Measurements from ENCODE around the gene COL18A1. TPM values are rescaled to one million over a fixed set of nuclear protein-coding genes. Genes with fewer than 3 reads are reported as not detected.

Gene COL18A1
- total RNA-seq, 1 experiment from 2014 or later: 347 TPM

DNA sequence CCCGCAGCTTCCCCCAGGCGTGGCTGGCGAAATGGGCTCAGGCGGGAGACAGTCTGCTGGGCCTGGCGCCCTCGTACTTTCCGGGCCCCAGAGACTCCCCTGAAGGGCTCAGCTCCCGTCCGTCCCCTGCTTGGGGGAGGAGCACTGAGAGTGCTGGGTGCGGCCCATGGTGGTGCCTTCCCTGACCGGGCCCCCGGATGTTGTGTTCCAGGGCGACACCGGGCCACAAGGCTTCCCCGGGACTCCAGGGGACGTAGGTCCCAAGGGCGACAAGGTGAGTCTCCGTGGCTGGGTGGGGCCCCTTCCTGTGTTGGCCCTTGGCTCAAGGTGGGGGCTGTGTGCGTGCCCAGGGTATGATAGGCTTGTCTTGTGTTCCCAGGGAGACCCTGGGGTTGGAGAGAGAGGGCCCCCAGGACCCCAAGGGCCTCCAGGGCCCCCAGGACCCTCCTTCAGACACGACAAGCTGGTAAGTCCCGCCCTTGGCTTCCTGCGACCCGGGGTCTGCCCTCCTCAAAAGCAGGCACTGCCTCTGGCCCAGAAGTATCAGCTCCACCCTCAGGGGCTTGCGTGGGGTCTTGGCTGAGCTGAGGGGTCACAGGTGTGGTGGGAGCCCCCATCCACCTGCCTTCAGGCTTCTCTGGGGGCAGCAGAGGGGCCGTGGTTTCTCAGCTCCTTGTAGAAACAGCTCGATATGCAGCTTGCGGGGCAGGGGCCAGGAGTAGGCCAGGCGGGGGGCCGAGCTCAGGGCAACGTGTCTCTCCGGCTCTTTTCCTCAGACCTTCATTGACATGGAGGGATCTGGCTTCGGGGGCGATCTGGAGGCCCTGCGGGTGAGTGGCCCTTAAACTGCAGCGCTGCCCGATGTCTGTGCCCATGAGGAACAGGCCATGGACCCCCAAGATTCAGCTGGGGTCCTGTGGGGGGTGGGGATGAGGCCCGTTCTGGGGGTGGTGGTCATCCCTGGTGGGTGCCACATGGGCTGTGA lies 75.0 kb downstream of the COL18A1 start:
- no peak for DNase-seq (ENCODE audit: low read depth)

GRCh38 chr21:45480701-45481500 lies 75.9 kb downstream of the COL18A1 start:
- no peak for DNase-seq (ENCODE audit: low read depth)

DNA sequence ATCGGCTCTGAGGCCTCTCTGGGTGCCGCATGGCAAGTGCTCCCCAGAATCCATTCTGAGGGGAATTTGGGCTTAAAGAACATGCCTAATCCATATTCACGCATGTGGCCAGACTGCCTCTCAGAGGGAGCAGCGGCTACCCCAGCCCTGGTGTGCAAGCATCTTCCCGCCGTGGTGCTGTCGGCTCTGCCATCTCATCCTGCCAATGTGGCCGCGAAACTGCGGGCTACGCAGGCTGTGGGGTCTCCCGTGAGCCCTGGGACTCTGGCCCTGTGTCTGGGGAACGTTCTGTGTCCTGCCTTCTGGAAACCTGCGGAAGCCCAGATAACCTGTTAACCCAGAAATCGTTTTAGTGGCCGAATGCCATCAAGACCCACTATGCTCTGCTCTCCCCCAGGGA lies 76.6 kb downstream of the COL18A1 start:
- no peak for DNase-seq (ENCODE audit: low read depth)

GRCh38 chr21:45481977-45482898 lies 77.3 kb downstream of the COL18A1 start:
- no peak for DNase-seq (ENCODE audit: low read depth)

DNA sequence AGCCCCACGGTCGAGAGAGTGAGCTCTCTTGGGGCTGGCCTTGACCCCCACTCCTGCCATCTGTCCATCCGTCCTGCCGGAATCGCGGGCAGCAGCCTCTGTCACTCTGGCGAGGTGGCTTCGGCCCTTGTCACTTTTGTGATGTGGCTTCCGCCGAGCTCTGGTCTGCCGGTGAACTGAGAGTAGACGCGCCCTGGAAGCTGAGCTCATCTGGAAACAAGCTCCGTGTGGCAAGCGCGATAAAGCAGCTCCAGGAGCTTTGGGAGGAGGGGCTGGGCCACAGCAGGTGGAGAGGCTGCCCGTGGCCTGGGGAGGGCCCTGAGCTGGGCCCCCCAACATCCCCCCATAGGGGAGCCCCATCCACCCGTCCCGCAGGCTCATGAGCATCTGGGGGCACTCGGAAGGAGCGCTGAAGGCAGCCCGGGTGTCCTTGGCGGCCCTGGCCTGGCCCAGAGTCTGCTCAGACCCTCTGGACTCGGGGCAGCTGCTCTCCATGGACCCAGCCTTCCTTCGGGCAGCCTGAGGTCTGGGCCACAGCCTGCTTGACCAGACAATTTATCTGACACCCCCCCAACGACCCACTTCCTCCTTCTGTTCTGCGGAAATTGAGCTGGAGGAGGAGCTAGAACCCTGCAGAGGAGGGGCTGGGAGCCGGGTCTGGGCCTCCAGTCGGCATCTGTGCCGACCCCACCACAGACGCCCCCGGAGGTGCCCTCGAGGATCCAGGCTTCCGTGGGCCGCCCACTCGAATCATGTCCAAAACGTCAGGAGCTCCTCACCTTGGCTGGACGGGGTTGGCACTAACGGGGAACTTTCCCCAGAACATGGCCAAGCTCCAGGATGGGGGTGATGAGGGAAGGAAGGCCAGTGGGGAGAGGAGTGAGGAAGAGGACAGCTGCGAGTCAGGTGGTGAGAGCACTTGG lies 78.2 kb downstream of the COL18A1 start:
- DNase-seq (ENCODE audit: low read depth): no peak

DNA sequence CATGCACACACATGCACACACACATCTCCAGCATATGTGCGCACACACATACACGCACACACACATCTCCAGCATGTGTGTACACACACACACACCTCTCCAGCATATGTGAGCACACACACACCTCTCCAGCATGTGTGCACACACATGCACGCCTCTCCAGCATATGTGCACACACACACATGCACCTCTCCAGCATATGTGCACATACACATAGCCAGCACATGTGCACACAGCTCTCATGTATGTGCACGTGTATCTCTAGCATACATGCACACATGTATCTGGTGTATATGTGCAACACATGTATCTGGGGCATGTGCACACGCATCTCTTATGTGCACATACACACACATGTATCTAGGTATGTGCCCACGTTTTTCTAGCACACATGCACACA lies 79.4 kb downstream of the COL18A1 start:
- no peak for DNase-seq (ENCODE audit: low read depth)

DNA sequence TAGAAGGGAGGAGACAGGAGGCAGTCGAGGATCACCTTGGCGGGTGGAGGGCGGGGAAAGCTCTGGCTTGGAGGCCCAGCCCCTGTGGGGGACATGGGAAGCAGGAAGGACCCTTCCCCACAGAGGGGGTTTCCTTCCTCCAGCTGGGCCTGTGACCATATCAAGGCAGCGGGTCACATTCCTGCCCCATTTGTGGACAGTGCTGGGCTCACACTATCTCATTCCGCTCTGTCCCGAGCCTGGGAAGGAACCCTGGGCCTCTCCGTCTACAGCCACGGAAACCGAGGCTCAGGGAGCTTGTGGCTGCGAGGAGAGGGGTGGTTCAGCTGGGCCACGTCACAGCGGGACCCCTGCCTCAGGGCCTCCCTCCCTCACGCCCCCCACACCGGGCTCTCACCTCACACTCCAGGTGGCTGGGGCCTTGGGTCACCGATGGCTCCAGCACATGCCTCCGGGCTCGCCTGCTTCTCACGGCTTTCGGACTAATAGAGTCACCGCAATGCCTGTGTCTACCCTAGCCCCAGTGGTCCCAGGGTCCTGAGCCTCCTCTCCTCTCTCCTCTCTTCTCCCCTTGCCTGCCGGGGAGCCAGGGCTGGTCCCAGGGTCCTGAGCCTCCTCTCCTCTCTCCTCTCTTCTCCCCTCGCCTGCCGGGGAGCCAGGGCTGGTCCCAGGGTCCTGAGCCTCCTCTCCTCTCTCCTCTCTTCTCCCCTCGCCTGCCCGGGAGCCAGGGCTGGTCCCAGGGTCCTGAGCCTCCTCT lies 80.9 kb downstream of the COL18A1 start:
- no peak for DNase-seq (ENCODE audit: low read depth)

GRCh38 chr21:45486443-45487160 lies 81.6 kb downstream of the COL18A1 start:
- no peak for DNase-seq (ENCODE audit: low read depth)

GRCh38 chr21:45487161-45487806 lies 82.3 kb downstream of the COL18A1 start:
- no peak for DNase-seq (ENCODE audit: low read depth)

- no peak for DNase-seq (ENCODE audit: low read depth)
Observed at GRCh38 chr21:45487891-45488600, 83.1 kb downstream of the COL18A1 start.

DNA sequence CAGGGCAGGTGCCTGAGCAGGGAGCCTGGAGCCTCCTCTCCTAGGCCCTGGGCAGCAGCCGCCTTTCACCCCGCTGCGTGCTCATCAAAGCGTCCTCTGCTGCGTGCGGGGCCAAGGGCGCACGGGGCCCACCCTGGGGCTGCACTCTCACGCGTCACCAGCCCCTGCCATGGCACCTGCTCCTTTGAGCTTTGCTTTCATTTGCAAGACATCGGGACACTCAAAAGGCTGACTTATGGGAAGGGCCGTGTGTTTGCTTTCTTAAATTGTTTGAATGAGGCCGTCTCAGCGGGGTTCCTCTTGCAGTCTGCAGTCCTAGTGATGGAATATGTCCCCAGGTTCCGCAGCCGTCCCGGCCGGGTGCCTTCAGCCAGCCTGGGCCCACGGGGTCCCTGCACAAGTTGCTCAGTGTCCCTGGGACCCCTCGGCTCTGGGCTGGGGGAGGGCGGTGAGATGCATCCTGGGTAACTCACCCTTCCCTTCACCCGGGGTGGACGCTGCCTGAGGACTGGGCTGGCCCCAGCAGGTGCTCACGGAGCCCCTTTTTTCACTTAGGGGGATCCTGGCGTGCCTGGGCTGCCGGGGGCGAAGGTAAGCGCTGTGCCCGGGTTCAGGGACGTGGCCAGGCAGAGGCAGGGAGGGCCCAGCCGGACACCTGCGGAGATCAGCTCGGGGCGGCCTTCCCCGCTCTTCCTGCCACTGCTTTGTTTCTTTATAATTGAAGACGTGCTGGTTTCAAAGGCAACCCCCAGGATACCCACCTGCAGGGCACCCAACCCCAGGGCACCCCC lies 84.2 kb downstream of the COL18A1 start:
- no peak for DNase-seq (ENCODE audit: low read depth)

DNA sequence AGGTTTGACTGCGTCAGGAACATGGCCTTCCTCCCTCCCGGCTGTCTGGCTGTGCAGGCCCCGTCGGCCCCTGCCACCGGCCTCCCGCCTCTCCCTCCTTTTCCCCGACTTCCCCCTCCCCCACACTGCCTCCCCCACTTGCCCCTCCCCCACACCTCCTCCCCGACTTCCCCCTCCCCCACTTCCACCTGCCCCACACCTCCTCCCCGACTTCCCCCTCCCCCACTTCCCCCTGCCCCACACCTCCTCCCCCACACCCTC lies 84.7 kb downstream of the COL18A1 start:
- no peak for DNase-seq (ENCODE audit: low read depth)

DNA sequence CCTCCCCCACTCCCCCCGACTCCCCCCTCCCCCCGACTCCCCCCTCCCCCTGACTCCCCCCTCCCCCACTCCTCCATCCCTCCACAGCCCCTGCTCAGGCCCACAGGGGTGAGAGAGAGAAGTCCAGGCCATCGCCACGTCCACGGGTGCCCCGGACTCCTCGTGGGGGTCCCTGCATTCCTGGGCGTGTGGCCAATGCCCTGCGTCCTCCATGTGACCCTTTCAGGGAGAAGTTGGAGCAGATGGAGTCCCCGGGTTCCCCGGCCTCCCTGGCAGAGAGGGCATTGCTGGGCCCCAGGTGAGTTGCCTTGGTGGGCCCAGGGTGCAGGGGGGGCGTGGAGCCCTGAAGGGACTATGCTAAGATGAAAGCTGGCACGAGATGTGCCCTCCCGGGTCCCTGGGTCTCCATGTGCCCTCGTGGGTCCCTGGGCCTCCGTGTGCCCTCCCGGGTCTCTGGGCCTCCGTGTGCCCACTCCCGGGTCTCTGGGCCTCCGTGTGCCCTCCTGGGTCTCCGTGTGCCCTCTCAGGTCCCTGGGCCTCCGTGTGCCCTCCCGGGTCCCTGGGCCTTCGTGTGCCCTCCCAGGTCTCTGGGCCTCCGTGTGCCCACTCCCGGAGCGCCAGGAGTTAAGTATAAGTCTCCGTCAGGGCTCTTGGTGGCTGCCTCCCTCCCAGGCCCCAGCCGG lies 85.2 kb downstream of the COL18A1 start:
- no peak for DNase-seq (ENCODE audit: low read depth)

- no peak for DNase-seq (ENCODE audit: low read depth)
Observed at GRCh38 chr21:45491056-45491455, 86.1 kb downstream of the COL18A1 start.

DNA sequence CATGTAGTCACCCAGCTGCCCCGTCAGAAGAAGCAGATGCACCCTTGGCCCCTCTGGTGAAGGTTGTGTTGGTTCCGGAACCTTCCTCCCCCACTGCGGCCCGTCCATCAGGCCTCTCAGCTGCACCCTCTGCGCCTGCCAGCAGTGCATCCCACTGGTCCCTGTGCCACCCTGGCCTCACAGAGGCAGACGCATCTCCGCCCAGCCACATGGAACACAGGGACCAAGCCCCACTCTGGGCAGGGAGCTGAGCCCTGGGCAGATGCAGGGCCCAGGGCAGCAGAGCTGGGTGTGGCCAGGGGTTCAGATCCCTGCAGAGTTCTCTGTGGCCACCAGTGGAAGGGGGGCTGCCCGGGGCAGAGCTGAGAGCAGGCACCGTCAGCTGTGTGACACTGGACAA lies 86.7 kb downstream of the COL18A1 start:
- no peak for DNase-seq (ENCODE audit: low read depth)

GRCh38 chr21:45492765-45493164 lies 87.8 kb downstream of the COL18A1 start:
- no peak for DNase-seq (ENCODE audit: low read depth)
